K562 (cell line): ENCODE results near the gene POR. TPM values are rescaled to one million over a fixed set of nuclear protein-coding genes. Genes with fewer than 3 reads are reported as not detected.

Experiments used
- CBX2 ChIP-seq: fragments of 200-600 bp; sonication (generic); IDR thresholded peaks from one replicate; pipeline ENCODE4 v1.6.1; 2012; ENCODE audit warnings: mild to moderate bottlenecking, low read length, inconsistent platforms; ENCODE audit not compliant: insufficient read depth, poor library complexity, severe bottlenecking
- CEBPZ ChIP-seq: fragments of 150-350 bp; IDR thresholded peaks from 2 replicates; pipeline ENCODE4 v1.6.1; 2014; ENCODE audit warnings: low read depth, mild to moderate bottlenecking, low read length, borderline replicate concordance
- EHMT2 ChIP-seq: fragments of 450-650 bp; IDR thresholded peaks from 2 replicates; pipeline ENCODE4 v1.6.1; 2018; ENCODE audit warnings: antibody characterized with exemption
- FOS ChIP-seq: IDR thresholded peaks from 3 replicates; pipeline ENCODE4 v1.6.1; 2011; ENCODE audit not compliant: insufficient read length; ENCODE audit errors: extremely low read depth
- HMGXB4 ChIP-seq: sonication (generic); formaldehyde crosslinking; IDR thresholded peaks from 2 replicates; pipeline ENCODE4 v1.8.1; 2023; ENCODE audit warnings: mild to moderate bottlenecking, missing genetic modification reagents
- LEF1 ChIP-seq: fragments of 450-650 bp; IDR thresholded peaks from 2 replicates; pipeline ENCODE4 v1.6.1; 2016; ENCODE audit warnings: mild to moderate bottlenecking
- MTA3 ChIP-seq: fragments of 450-650 bp; formaldehyde crosslinking; IDR thresholded peaks from 2 replicates; pipeline ENCODE4 v1.6.1; 2017; ENCODE audit warnings: mild to moderate bottlenecking, borderline replicate concordance
- NFRKB ChIP-seq: fragments of 450-650 bp; IDR thresholded peaks from 2 replicates; pipeline ENCODE4 v1.6.1; 2016; ENCODE audit warnings: low read depth
- RBM15 ChIP-seq: fragments of 200-400 bp; formaldehyde crosslinking; IDR thresholded peaks from 2 replicates; pipeline ENCODE4 v1.6.1; 2018; ENCODE audit warnings: mild to moderate bottlenecking, low read length, moderate library complexity; ENCODE audit not compliant: insufficient read depth
- TBP ChIP-seq: optimal IDR thresholded peaks from 2 replicates; pipeline ENCODE3; 2011; ENCODE audit warnings: low read depth, low read length, improper control_type of control experiment
- TSHZ1 ChIP-seq: fragments of 250-450 bp; sonication (Bioruptor Pico); IDR thresholded peaks from 2 replicates; pipeline ENCODE4 v1.4.0; 2020; ENCODE audit warnings: mild to moderate bottlenecking, moderate library complexity
- ZNF197 ChIP-seq: fragments of 200-800 bp; sonication (Bioruptor generic); IDR thresholded peaks from 2 replicates; pipeline ENCODE4 v1.6.1; 2016; ENCODE audit warnings: low read depth, missing genetic modification characterization, missing compliant biosample characterization
- ZNF518B ChIP-seq: fragments of 250-450 bp; sonication (Bioruptor Pico); IDR thresholded peaks from 2 replicates; pipeline ENCODE4 v1.5.0; 2021; ENCODE audit warnings: mild to moderate bottlenecking, moderate library complexity
- polyA plus RNA-seq, 8 experiments: library from polyadenylated mRNA; depleted of rRNA in 4 of 8; stranded (reverse) in 5 of 8; unstranded in 3 of 8; fragments of >200 nt; fragmentation: Nextera tagmentation in 2 of 8; fragmentation: Illumina TruSeq in 1 of 8; extraction: Ambion mirVana in 2 of 8; extraction: Trizol in 1 of 8; gene quantifications; 2 replicates each; pipeline versions ENCODE4 v1.2.1 to v1.2.3, GENCODE V29; 2011 to 2014; ENCODE audit warnings: inconsistent platforms in 1 of 8, missing spikeins in 1 of 8
- total RNA-seq, 7 experiments: library from RNA; depleted of rRNA in 6 of 7; stranded (reverse); fragments of >200 nt in 6 of 7; fragmentation: Illumina TruSeq in 2 of 7; extraction: Trizol in 2 of 7; gene quantifications; 2 replicates each; pipeline versions ENCODE4 v1.2.1 to v1.2.3, GENCODE V29; 2011 to 2021; ENCODE audit warnings: low replicate concordance in 1 of 7

POR gene
- total and polyA plus RNA-seq, 9 of the 15 experiments (the other 6 are each of a cell fraction or from before 2014, with no cell fraction given) = 4.7 to 142 (median 40.8) TPM

GRCh38 chr7:76016191-76016947 is 101.4 kb downstream of the POR start (continued):
- TF ChIP-seq ZNF518B (CRISPR knock-in tag) (0 out of 2 replicates have a peak, but pooled peaks have one; percentile 76), ZNF197 (no peak), HMGXB4 (CRISPR knock-in tag) (no peak), CBX2 (no peak), TSHZ1 (CRISPR knock-in tag) (peak; percentile 87), MTA3 (no peak), TBP (no peak), RBM15 (no peak), EHMT2 (no peak), CEBPZ (no peak), NFRKB (no peak), FOS (no peak), LEF1 (no peak)
